Fibroblast of lung (primary cell): Measurements from ENCODE around the gene GNAI2.
"Not testable (repeated sequence)": the region's sequence is repeated elsewhere in the genome, so short reads cannot be mapped to it uniquely, and the experiment has no call there.

Experiments
- EZH2 ChIP-seq: IDR thresholded peaks from 2 replicates; pipeline ENCODE4 v1.5.1; 2012; ENCODE audit warnings: low read length, control low read depth, mild to moderate bottlenecking; ENCODE audit errors: missing control alignments
- TF ChIP-seq, protein P1 (sequence below), 2 donors: IDR thresholded peaks in 1 of 2; conservative IDR thresholded peaks in 1 of 2; 1 replicate in 1 of 2; 2 replicates in 1 of 2; pipeline ENCODE4 v1.5.1; 2011 to 2012; ENCODE audit warnings: low read length in 2 of 2, control low read depth in 1 of 2, inconsistent platforms in 1 of 2, low read depth in 1 of 2, mild to moderate bottlenecking in 1 of 2

- TF ChIP-seq, protein P1, sequence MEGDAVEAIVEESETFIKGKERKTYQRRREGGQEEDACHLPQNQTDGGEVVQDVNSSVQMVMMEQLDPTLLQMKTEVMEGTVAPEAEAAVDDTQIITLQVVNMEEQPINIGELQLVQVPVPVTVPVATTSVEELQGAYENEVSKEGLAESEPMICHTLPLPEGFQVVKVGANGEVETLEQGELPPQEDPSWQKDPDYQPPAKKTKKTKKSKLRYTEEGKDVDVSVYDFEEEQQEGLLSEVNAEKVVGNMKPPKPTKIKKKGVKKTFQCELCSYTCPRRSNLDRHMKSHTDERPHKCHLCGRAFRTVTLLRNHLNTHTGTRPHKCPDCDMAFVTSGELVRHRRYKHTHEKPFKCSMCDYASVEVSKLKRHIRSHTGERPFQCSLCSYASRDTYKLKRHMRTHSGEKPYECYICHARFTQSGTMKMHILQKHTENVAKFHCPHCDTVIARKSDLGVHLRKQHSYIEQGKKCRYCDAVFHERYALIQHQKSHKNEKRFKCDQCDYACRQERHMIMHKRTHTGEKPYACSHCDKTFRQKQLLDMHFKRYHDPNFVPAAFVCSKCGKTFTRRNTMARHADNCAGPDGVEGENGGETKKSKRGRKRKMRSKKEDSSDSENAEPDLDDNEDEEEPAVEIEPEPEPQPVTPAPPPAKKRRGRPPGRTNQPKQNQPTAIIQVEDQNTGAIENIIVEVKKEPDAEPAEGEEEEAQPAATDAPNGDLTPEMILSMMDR (conservative IDR thresholded peaks at IDR 0.05 in 1 of 2, IDR thresholded peaks at IDR 0.05 in 1 of 2; ENCODE audit: low read depth in 1 of 2, low read length in 2 of 2), result not testable (repeated sequence)
- not testable (repeated sequence) for TF ChIP-seq EZH2
Observed at GRCh38 chr3:50228184-50228763, 7.7 kb upstream of the GNAI2 start.
